PC-9 (cell line): ENCODE data around the gene PABPC1L. TPM values are rescaled to one million over a fixed set of nuclear protein-coding genes. Genes with fewer than 3 reads are reported as not detected.

ENCODE experiments used
- BruUV-seq: library from RNA; stranded (reverse); fragments of 400-500 nt; replicated peaks from 2 replicates; lab custom pipeline; 2021; lab: Mats Ljungman, UMichigan
- CTCF ChIA-PET: fragments of 300-600 bp; sonication (Branson Sonifier 250); formaldehyde crosslinking; loops from one replicate; lab custom pipeline; 2022; ENCODE audit warnings: antibody characterized with exemption; lab: Charles Lee
- POLR2A ChIA-PET: fragments of 300-600 bp; sonication (Branson Sonifier 250); formaldehyde crosslinking; loops from one replicate; lab custom pipeline; 2022; ENCODE audit warnings: antibody characterized with exemption; ENCODE audit not compliant: unreplicated experiment; lab: Charles Lee
- DNase-seq, 2 experiments: peaks; one replicate each; pipeline versions ENCODE4 v3.0.0 to v3.0.0-alpha.2; 2015 to 2022; ENCODE audit warnings: mixed read lengths in 1 of 2
- H2AFZ ChIP-seq: fragments of 200-600 bp; sonication (generic); 2 replicates; pipeline ENCODE4 v1.8.1; 2017; ENCODE audit warnings: antibody characterized with exemption
- H3F3A ChIP-seq: fragments of 200-600 bp; sonication (generic); 2 replicates; pipeline ENCODE4 v1.8.1; 2017; ENCODE audit warnings: antibody characterized with exemption, mild to moderate bottlenecking, low read depth; ENCODE audit not compliant: insufficient read depth
- H3K27ac ChIP-seq: fragments of 200-600 bp; sonication (generic); 2 replicates; pipeline ENCODE4 v1.6.1; 2016; ENCODE audit warnings: mixed run types
- H3K27me3 ChIP-seq: fragments of 200-600 bp; sonication (generic); 2 replicates; pipeline ENCODE4 v1.6.1; 2016; ENCODE audit warnings: low read depth, mixed run types; ENCODE audit not compliant: insufficient read depth
- H3K36me3 ChIP-seq: fragments of 200-600 bp; sonication (generic); 2 replicates; pipeline ENCODE4 v1.6.1; 2016; ENCODE audit warnings: low read depth, mixed run types
- H3K4me1 ChIP-seq: fragments of 200-600 bp; sonication (generic); replicated peaks from 2 replicates; pipeline ENCODE4 v1.6.1; 2016; ENCODE audit warnings: mixed run types; ENCODE audit not compliant: insufficient read depth
- H3K4me2 ChIP-seq: fragments of 200-600 bp; sonication (generic); 2 replicates; pipeline ENCODE4 v1.6.1; 2017; ENCODE audit warnings: mixed run types
- H3K4me3 ChIP-seq: fragments of 200-600 bp; sonication (generic); 2 replicates; pipeline ENCODE4 v1.6.1; 2016; ENCODE audit warnings: mixed run types
- H3K79me2 ChIP-seq: fragments of 200-600 bp; sonication (generic); 2 replicates; pipeline ENCODE4 v1.6.1; 2017; ENCODE audit warnings: low read depth, mixed run types
- H3K9me2 ChIP-seq: fragments of 200-600 bp; sonication (generic); 2 replicates; pipeline ENCODE4 v1.8.1; 2017; ENCODE audit warnings: mild to moderate bottlenecking; ENCODE audit not compliant: insufficient read depth
- H3K9me3 ChIP-seq: fragments of 200-600 bp; sonication (generic); 2 replicates; pipeline ENCODE4 v1.8.1; 2016; ENCODE audit warnings: low read depth; ENCODE audit not compliant: insufficient read depth
- H4K20me1 ChIP-seq: fragments of 200-600 bp; sonication (generic); 2 replicates; pipeline ENCODE4 v1.8.1; 2017; ENCODE audit not compliant: insufficient read depth
- EZH2 ChIP-seq: fragments of 200-600 bp; sonication (generic); IDR thresholded peaks from 2 replicates; pipeline ENCODE4 v1.8.0; 2017; ENCODE audit warnings: antibody characterized with exemption, low read depth
- intact Hi-C: fragments of 100-400 bp; cut with micrococcal nuclease; formaldehyde crosslinking; loops from one replicate; pipeline ENCODE4 v1.10.0; 2022; ENCODE audit not compliant: unreplicated experiment
- total RNA-seq: library from RNA; stranded (reverse); gene quantifications from 2 replicates; pipeline ENCODE4 v1.2.3, GENCODE V29; 2021
- TF ChIP-seq, protein P1 (sequence below): fragments of 200-600 bp; sonication (generic); conservative IDR thresholded peaks from 2 replicates; pipeline ENCODE4 v1.6.1; 2017; ENCODE audit warnings: mixed run types, antibody characterized with exemption, mild to moderate bottlenecking, moderate library complexity

PABPC1L gene
- total RNA-seq, 1 experiment from 2014 or later, result 132 TPM

DNA sequence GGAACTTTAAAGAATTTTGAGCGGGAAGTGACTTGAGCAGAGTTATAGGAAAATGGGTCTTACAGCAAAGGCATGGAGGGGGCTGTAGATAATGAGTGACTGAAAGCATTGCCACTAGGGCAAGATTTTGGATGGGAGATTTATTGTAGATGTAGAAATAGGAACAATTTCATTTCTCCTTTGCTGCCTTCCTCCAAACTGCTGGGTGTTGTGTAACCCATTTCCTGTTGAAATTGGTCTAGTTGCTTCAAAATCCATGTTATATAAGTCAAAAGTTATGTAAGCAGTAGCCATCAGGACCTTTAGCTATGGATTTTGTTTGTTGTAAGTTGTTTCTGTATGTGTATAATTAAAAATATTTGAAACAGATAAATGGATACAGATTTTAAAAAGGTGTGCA lies 13.3 kb upstream of the PABPC1L start:
- Histone ChIP-seq H3K9me2 (no peaks in the 10 kb centered on the region), H3K4me3 (no peak overlapping the region), H2AFZ (no peak overlapping the region), H3K27me3 (no peaks in the 10 kb centered on the region), H3K79me2 (peaks cover 100% of the 10 kb centered on the region), H3F3A (peaks cover 21% of the 10 kb centered on the region), H3K9me3 (no peaks in the 10 kb centered on the region), H3K4me2 (no peak overlapping the region), H3K27ac (no peak overlapping the region), H3K4me1 (peaks cover 8% of the 10 kb centered on the region), H4K20me1 (peaks cover 100% of the 10 kb centered on the region), H3K36me3 (peaks cover 38% of the 10 kb centered on the region)
- ChIA-PET POLR2A (no interaction called here), CTCF (no interaction called here)
- no peak for DNase-seq
- TF ChIP-seq EZH2, result no peak
- TF ChIP-seq, protein P1, sequence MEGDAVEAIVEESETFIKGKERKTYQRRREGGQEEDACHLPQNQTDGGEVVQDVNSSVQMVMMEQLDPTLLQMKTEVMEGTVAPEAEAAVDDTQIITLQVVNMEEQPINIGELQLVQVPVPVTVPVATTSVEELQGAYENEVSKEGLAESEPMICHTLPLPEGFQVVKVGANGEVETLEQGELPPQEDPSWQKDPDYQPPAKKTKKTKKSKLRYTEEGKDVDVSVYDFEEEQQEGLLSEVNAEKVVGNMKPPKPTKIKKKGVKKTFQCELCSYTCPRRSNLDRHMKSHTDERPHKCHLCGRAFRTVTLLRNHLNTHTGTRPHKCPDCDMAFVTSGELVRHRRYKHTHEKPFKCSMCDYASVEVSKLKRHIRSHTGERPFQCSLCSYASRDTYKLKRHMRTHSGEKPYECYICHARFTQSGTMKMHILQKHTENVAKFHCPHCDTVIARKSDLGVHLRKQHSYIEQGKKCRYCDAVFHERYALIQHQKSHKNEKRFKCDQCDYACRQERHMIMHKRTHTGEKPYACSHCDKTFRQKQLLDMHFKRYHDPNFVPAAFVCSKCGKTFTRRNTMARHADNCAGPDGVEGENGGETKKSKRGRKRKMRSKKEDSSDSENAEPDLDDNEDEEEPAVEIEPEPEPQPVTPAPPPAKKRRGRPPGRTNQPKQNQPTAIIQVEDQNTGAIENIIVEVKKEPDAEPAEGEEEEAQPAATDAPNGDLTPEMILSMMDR, result no peak
- intact Hi-C loops, result no loop called here
- BruUV-seq, result no TSS peak

- Histone ChIP-seq H3K4me2 (no peak overlapping the region), H3F3A (peaks cover 21% of the 10 kb centered on the region), H3K9me2 (no peaks in the 10 kb centered on the region), H3K27me3 (no peaks in the 10 kb centered on the region), H2AFZ (no peak overlapping the region), H3K79me2 (peaks cover 100% of the 10 kb centered on the region), H3K9me3 (no peaks in the 10 kb centered on the region), H3K4me1 (peaks cover 8% of the 10 kb centered on the region), H3K4me3 (no peak overlapping the region), H3K27ac (no peak overlapping the region), H3K36me3 (peaks cover 41% of the 10 kb centered on the region), H4K20me1 (peaks cover 100% of the 10 kb centered on the region)
- DNase-seq, result no peak
- TF ChIP-seq, protein P1, result no peak
- no peak for TF ChIP-seq EZH2
- POLR2A ChIA-PET, result no interaction called here
- no TSS peak for BruUV-seq
- intact Hi-C loops, result no loop called here
- CTCF ChIA-PET, result no interaction called here
Measured at GRCh38 chr20:44897133-44897532, 12.7 kb upstream of the PABPC1L start.

DNA sequence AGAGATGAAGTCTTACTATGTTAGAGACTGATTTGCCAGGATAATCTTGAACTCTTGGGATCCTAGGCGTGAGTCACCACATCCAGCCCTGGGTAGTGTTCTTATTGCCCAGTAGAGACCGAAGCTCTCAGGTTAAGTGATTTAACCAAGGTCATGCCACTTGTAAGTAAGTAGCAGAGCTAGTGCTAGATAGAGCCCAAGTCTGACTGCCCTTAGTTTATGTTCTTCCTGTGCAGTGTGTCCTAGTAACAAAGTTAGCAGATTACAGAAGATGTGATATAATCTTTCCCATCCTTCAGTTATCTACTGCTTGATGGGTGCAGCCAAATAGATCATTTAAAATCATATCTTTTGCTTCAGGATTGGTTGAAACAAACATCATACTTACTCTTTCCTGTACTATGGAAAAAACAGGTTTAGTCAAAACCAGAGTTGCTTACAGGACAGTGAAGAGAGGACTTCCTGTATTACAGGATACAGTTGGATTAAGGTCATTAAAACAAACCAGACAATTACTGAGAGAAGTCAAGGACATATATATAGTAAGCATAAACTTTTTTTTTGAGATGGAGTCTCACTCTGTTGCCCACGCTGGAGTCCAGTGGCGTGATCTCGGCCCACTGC lies 9.5 kb upstream of the PABPC1L start:
- Histone ChIP-seq H3K27me3 (no peaks in the 10 kb centered on the region), H3K36me3 (peaks cover 51% of the 10 kb centered on the region), H3K4me2 (no peak overlapping the region), H3K9me3 (no peaks in the 10 kb centered on the region), H2AFZ (no peak overlapping the region), H3K9me2 (no peaks in the 10 kb centered on the region), H3K79me2 (peaks cover 74% of the 10 kb centered on the region), H3K4me1 (peaks cover 8% of the 10 kb centered on the region; the same call in 1 of the 2 replicates), H3K4me3 (no peak overlapping the region), H4K20me1 (peaks cover 86% of the 10 kb centered on the region), H3F3A (peaks cover 25% of the 10 kb centered on the region), H3K27ac (no peak overlapping the region)
- POLR2A ChIA-PET, result no interaction called here
- CTCF ChIA-PET, result no interaction called here
- intact Hi-C loops, result no loop called here
- no peak for DNase-seq
- BruUV-seq, result no TSS peak
- no peak for TF ChIP-seq EZH2
- TF ChIP-seq, protein P1, result no peak
